ENCODE data around the gene FBXO7.

The FBXO7 gene

GRCh38 chr22:32457031-32457430, 17.6 kb upstream of the FBXO7 start:
- H3F3A ChIP-seq (ENCODE audit: insufficient read depth): no peaks in the 10 kb centered on the region
- H3K79me2 ChIP-seq (ENCODE audit: insufficient read depth, low read length): no peaks in the 10 kb centered on the region
- no peaks in the 10 kb centered on the region for H3K36me3 ChIP-seq (ENCODE audit: low read length)
- no peak overlapping the region for H3K4me2 ChIP-seq (ENCODE audit: low read depth, low read length, poor library complexity, severe bottlenecking)
- H3K9me3 ChIP-seq (ENCODE audit: insufficient read depth, low read length): no peaks in the 10 kb centered on the region
- no peaks in the 10 kb centered on the region for H4K20me1 ChIP-seq (ENCODE audit: low read depth, low read length)
- H3K9ac ChIP-seq (ENCODE audit: low read length): no peak overlapping the region
- TF ChIP-seq CTCF (IDR thresholded peaks at IDR 0.05; ENCODE audit: insufficient read depth, low read length, poor library complexity, severe bottlenecking) (no peak), EZH2phosphoT487 (conservative IDR thresholded peaks at IDR 0.05; ENCODE audit: low read length) (no peak)
- H3K27me3 ChIP-seq (ENCODE audit: low read length): no peaks in the 10 kb centered on the region
- no peak overlapping the region for H3K4me3 ChIP-seq (ENCODE audit: insufficient read depth, low read length, poor library complexity, severe bottlenecking)
- no peak overlapping the region for H3K27ac ChIP-seq (ENCODE audit: low read depth, low read length)
- no peaks in the 10 kb centered on the region for H3K9me2 ChIP-seq (replicated peaks; ENCODE audit: insufficient read depth, low read length)
- no peak overlapping the region for H2AFZ ChIP-seq (ENCODE audit: low read depth, low read length, severe bottlenecking)

- Histone ChIP-seq H3K4me3 (ENCODE audit: insufficient read depth, low read length, poor library complexity, severe bottlenecking) (no peak overlapping the region), H3K79me2 (ENCODE audit: insufficient read depth, low read length) (no peaks in the 10 kb centered on the region), H3K4me2 (ENCODE audit: low read depth, low read length, poor library complexity, severe bottlenecking) (no peak overlapping the region), H2AFZ (ENCODE audit: low read depth, low read length, severe bottlenecking) (no peak overlapping the region), H4K20me1 (ENCODE audit: low read depth, low read length) (no peaks in the 10 kb centered on the region), H3K36me3 (ENCODE audit: low read length) (no peaks in the 10 kb centered on the region), H3K9me3 (ENCODE audit: insufficient read depth, low read length) (no peaks in the 10 kb centered on the region), H3F3A (ENCODE audit: insufficient read depth) (no peaks in the 10 kb centered on the region), H3K27ac (ENCODE audit: low read depth, low read length) (no peak overlapping the region), H3K9me2 (replicated peaks; ENCODE audit: insufficient read depth, low read length) (no peaks in the 10 kb centered on the region), H3K27me3 (ENCODE audit: low read length) (no peaks in the 10 kb centered on the region), H3K9ac (ENCODE audit: low read length) (no peak overlapping the region)
- TF ChIP-seq CTCF (IDR thresholded peaks at IDR 0.05; ENCODE audit: insufficient read depth, low read length, poor library complexity, severe bottlenecking) (no peak), EZH2phosphoT487 (conservative IDR thresholded peaks at IDR 0.05; ENCODE audit: low read length) (no peak)
Measured at GRCh38 chr22:32462452-32462851, 12.2 kb upstream of the FBXO7 start.

GRCh38 chr22:32465661-32466060, 8.9 kb upstream of the FBXO7 start:
- Histone ChIP-seq H3K9me3 (ENCODE audit: insufficient read depth, low read length) (no peaks in the 10 kb centered on the region), H3K36me3 (ENCODE audit: low read length) (no peaks in the 10 kb centered on the region), H3K9ac (ENCODE audit: low read length) (no peak overlapping the region), H2AFZ (ENCODE audit: low read depth, low read length, severe bottlenecking) (no peak overlapping the region), H3K4me2 (ENCODE audit: low read depth, low read length, poor library complexity, severe bottlenecking) (no peak overlapping the region), H3K79me2 (ENCODE audit: insufficient read depth, low read length) (no peaks in the 10 kb centered on the region), H3K27me3 (ENCODE audit: low read length) (no peaks in the 10 kb centered on the region), H3K9me2 (replicated peaks; ENCODE audit: insufficient read depth, low read length) (no peaks in the 10 kb centered on the region), H4K20me1 (ENCODE audit: low read depth, low read length) (no peaks in the 10 kb centered on the region), H3K27ac (ENCODE audit: low read depth, low read length) (no peak overlapping the region), H3K4me3 (ENCODE audit: insufficient read depth, low read length, poor library complexity, severe bottlenecking) (no peak overlapping the region), H3F3A (ENCODE audit: insufficient read depth) (no peaks in the 10 kb centered on the region)
- TF ChIP-seq CTCF (IDR thresholded peaks at IDR 0.05; ENCODE audit: insufficient read depth, low read length, poor library complexity, severe bottlenecking): no peak
- TF ChIP-seq EZH2phosphoT487 (conservative IDR thresholded peaks at IDR 0.05; ENCODE audit: low read length): no peak
